Astrocyte (in vitro differentiated cells and primary cell): Measurements from ENCODE around the gene TMCO6.

ENCODE experiments used
- CTCF ChIP-seq: IDR thresholded peaks from 2 replicates; pipeline ENCODE4 v1.5.1; 2011; ENCODE audit warnings: low read depth, mild to moderate bottlenecking, inconsistent platforms, low read length, moderate library complexity; ENCODE audit not compliant: insufficient read depth
- EZH2 ChIP-seq: IDR thresholded peaks from 2 replicates; pipeline ENCODE4 v1.6.1; 2012; ENCODE audit warnings: mild to moderate bottlenecking, low read length, inconsistent platforms; ENCODE audit not compliant: insufficient read depth

- TF ChIP-seq CTCF: no peak
- TF ChIP-seq EZH2: peak; percentile 78
Measured at GRCh38 chr5:140632366-140633020, 6.8 kb upstream of the TMCO6 start.
